Liver (tissue), 9 donors: ENCODE results near the gene PSMD5. TPM values are rescaled to one million over a fixed set of nuclear protein-coding genes. Genes with fewer than 3 reads are reported as not detected.

ENCODE experiments used
- DNase-seq: peaks from one replicate; pipeline ENCODE4 v3.0.0-alpha.2; 2017; ENCODE audit warnings: low spot score
- H3K27ac ChIP-seq, 2 donors: one replicate each; pipeline ENCODE4 v1.7.0; 2013; ENCODE audit warnings: inconsistent platforms in 2 of 2, low read length in 2 of 2, control low read depth in 1 of 2, low read depth in 1 of 2, mild to moderate bottlenecking in 1 of 2
- H3K27me3 ChIP-seq, 4 donors: one replicate each; pipeline versions ENCODE4 v1.6.1 to v1.7.0; 2013; ENCODE audit warnings: low read length in 3 of 4, inconsistent platforms in 1 of 4, mild to moderate bottlenecking in 1 of 4, moderate library complexity in 1 of 4; ENCODE audit not compliant: control insufficient read depth in 4 of 4, insufficient read depth in 4 of 4
- H3K36me3 ChIP-seq, 4 donors: one replicate each; pipeline versions ENCODE4 v1.6.1 to v1.7.0; 2013; ENCODE audit warnings: low read length in 3 of 4, mild to moderate bottlenecking in 3 of 4, low read depth in 1 of 4, moderate library complexity in 1 of 4; ENCODE audit not compliant: control insufficient read depth in 4 of 4, insufficient read depth in 3 of 4
- H3K4me1 ChIP-seq, 4 donors: one replicate each; pipeline versions ENCODE4 v1.6.1 to v1.7.0; 2013; ENCODE audit warnings: low read length in 3 of 4, mild to moderate bottlenecking in 3 of 4, moderate library complexity in 1 of 4; ENCODE audit not compliant: control insufficient read depth in 4 of 4, insufficient read depth in 4 of 4
- H3K4me3 ChIP-seq, 3 donors: one replicate each; pipeline versions ENCODE4 v1.6.1 to v1.7.0; 2013; ENCODE audit warnings: low read length in 3 of 3, control low read depth in 1 of 3, low read depth in 1 of 3, mild to moderate bottlenecking in 1 of 3
- H3K9ac ChIP-seq, 2 donors: one replicate each; pipeline ENCODE4 v1.7.0; 2013; ENCODE audit warnings: low read length in 2 of 2, mild to moderate bottlenecking in 2 of 2, moderate library complexity in 2 of 2, control low read depth in 1 of 2, low read depth in 1 of 2
- H3K9me3 ChIP-seq, 4 donors: one replicate each; pipeline versions ENCODE4 v1.6.1 to v1.7.0; 2013; ENCODE audit warnings: low read length in 3 of 4; ENCODE audit not compliant: control insufficient read depth in 4 of 4
- EGR1 ChIP-seq, 2 donors: IDR thresholded peaks; 2 replicates each; pipeline ENCODE4 v1.6.1; 2016 to 2018; ENCODE audit warnings: antibody characterized with exemption in 2 of 2, low read depth in 2 of 2
- FOXA1 ChIP-seq: IDR thresholded peaks from 2 replicates; pipeline ENCODE4 v1.6.1; 2016; ENCODE audit warnings: antibody characterized with exemption
- FOXA2 ChIP-seq: IDR thresholded peaks from 2 replicates; pipeline ENCODE4 v1.6.1; 2016; ENCODE audit warnings: antibody characterized with exemption
- HNF4A ChIP-seq, 2 donors: conservative IDR thresholded peaks; 2 replicates each; pipeline ENCODE4 v1.6.1; 2016; ENCODE audit warnings: antibody characterized with exemption in 2 of 2, mild to moderate bottlenecking in 2 of 2
- HNF4G ChIP-seq: IDR thresholded peaks from 2 replicates; pipeline ENCODE4 v1.6.1; 2016; ENCODE audit warnings: antibody characterized with exemption
- NR2F2 ChIP-seq: IDR thresholded peaks from 2 replicates; pipeline ENCODE4 v1.6.1; 2016; ENCODE audit warnings: antibody characterized with exemption
- RAD21 ChIP-seq, 2 donors: IDR thresholded peaks; 2 replicates each; pipeline ENCODE4 v1.6.1; 2016; ENCODE audit warnings: antibody characterized with exemption in 2 of 2, mild to moderate bottlenecking in 2 of 2
- RXRA ChIP-seq, 2 donors: IDR thresholded peaks; 2 replicates each; pipeline ENCODE4 v1.6.1; 2017 to 2018; ENCODE audit warnings: antibody characterized with exemption in 2 of 2, mild to moderate bottlenecking in 1 of 2
- SP1 ChIP-seq: IDR thresholded peaks from 2 replicates; pipeline ENCODE4 v1.6.1; 2018; ENCODE audit warnings: antibody characterized with exemption, mild to moderate bottlenecking
- WGBS: extraction: QIAGEN DNeasy Blood & Tissue Kit; methylation state at CpG from one replicate; pipeline ENCODE4 v1.1.7; 2013; 5-methylcytosine and 5-hydroxymethylcytosine counted together
- polyA plus RNA-seq, 2 donors: library from polyadenylated mRNA; stranded (reverse) in 1 of 2; unstranded in 1 of 2; fragments of 200-250 nt in 1 of 2; fragments of >200 nt in 1 of 2; fragmentation: Nextera tagmentation in 1 of 2; extraction: Ambion mirVana in 1 of 2; gene quantifications; one replicate each; pipeline versions ENCODE4 v1.2.1 to v1.2.3, GENCODE V29; 2013 to 2015
- total RNA-seq, 2 donors: library from RNA; depleted of rRNA; stranded (reverse); fragments of >200 nt; gene quantifications; one replicate each; pipeline ENCODE4 v1.2.3, GENCODE V29; 2014
- TF ChIP-seq, protein P1 (sequence below): IDR thresholded peaks from 2 replicates; pipeline ENCODE4 v1.6.1; 2016; ENCODE audit warnings: antibody characterized with exemption
- TF ChIP-seq, protein P2 (sequence below): IDR thresholded peaks from 2 replicates; pipeline ENCODE4 v1.6.1; 2016; ENCODE audit warnings: antibody characterized with exemption
- TF ChIP-seq, protein P3 (sequence below): fragments of 150-350 bp; IDR thresholded peaks from 2 replicates; pipeline ENCODE4 v1.5.1; 2017; ENCODE audit warnings: improper control_type of control experiment, low read depth, low read length; ENCODE audit not compliant: missing input control
- TF ChIP-seq, protein P4 (sequence below): IDR thresholded peaks from 2 replicates; pipeline ENCODE4 v1.6.1; 2016; ENCODE audit warnings: antibody characterized with exemption
- TF ChIP-seq, protein P5 (sequence below): IDR thresholded peaks from 2 replicates; pipeline ENCODE4 v1.6.1; 2016; ENCODE audit warnings: antibody characterized with exemption, mild to moderate bottlenecking
- donor health status: healthy.
- donor health status: healthy.
- donor health status: healthy.
- donor health status: healthy.
- donor health status: healthy.

Gene PSMD5
- total and polyA plus RNA-seq, 4 donors, result 10.9 to 19.1 (median 16.0) TPM

DNA sequence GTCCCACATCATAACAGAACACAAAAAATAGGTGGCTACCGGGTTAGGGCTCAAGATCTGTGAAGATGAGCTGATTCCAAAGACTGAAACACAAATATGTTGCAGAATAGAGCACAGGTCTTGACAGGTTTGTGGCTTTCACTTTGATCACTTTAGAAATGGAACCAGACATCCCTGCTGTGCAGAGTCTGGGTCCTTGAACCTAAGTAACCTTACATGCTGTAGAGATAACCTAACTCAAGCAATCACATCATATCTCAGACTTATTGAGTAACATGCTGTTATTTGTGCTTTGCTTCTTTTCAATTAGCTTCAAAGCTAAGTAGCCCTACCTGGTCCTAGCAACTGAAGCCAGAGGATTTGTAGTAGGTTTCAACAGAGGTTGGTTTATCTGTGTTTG lies 73.8 kb downstream of the PSMD5 start:
- WGBS, result 72% methylated on average over 1 of the region's 1 CpG
- Histone ChIP-seq H3K4me1 (peaks cover 0 to 3% (median 0%) of the 10 kb centered on the region in 4 donors), H3K27me3 (no peaks in the 10 kb centered on the region), H3K4me3 (no peak overlapping the region), H3K36me3 (peaks cover 4 to 45% (median 36%) of the 10 kb centered on the region in 4 donors), H3K9ac (no peak overlapping the region), H3K9me3 (no peaks in the 10 kb centered on the region), H3K27ac (no peak overlapping the region)
- no peak for DNase-seq
- TF ChIP-seq, protein P1, sequence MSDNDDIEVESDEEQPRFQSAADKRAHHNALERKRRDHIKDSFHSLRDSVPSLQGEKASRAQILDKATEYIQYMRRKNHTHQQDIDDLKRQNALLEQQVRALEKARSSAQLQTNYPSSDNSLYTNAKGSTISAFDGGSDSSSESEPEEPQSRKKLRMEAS, result no peak
- TF ChIP-seq, protein P2, sequence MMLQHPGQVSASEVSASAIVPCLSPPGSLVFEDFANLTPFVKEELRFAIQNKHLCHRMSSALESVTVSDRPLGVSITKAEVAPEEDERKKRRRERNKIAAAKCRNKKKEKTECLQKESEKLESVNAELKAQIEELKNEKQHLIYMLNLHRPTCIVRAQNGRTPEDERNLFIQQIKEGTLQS, result no peak
- TF ChIP-seq HNF4A (conservative IDR thresholded peaks at IDR 0.05), result no peak
- TF ChIP-seq, protein P3, sequence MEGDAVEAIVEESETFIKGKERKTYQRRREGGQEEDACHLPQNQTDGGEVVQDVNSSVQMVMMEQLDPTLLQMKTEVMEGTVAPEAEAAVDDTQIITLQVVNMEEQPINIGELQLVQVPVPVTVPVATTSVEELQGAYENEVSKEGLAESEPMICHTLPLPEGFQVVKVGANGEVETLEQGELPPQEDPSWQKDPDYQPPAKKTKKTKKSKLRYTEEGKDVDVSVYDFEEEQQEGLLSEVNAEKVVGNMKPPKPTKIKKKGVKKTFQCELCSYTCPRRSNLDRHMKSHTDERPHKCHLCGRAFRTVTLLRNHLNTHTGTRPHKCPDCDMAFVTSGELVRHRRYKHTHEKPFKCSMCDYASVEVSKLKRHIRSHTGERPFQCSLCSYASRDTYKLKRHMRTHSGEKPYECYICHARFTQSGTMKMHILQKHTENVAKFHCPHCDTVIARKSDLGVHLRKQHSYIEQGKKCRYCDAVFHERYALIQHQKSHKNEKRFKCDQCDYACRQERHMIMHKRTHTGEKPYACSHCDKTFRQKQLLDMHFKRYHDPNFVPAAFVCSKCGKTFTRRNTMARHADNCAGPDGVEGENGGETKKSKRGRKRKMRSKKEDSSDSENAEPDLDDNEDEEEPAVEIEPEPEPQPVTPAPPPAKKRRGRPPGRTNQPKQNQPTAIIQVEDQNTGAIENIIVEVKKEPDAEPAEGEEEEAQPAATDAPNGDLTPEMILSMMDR, result no peak
- no peak for TF ChIP-seq RXRA (IDR thresholded peaks at IDR 0.05)

DNA sequence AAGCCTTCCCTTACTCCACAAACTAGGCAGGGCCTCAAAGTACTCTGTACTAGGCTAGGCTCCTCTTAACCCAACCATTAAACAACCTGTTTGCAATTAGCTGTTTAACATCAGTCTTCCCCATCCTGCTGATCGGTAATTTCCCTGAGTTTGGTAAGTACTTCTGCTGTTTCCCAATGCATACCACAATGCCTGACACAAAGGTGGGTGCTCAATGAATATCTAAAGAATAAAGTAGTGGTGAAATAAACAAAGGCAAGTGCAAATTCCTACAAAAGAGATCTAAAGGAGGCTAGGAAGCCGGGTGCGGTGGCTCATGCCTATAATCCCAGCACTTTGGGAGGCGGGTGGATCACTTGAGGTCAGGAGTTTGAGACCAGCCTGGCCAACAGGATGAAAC lies 74.5 kb downstream of the PSMD5 start:
- TF ChIP-seq, protein P3, result no peak
- TF ChIP-seq EGR1 (IDR thresholded peaks at IDR 0.05; ENCODE audit: low read depth in 2 of 2), result no peak
- no peak for TF ChIP-seq FOXA2
- no peak for TF ChIP-seq SP1
- Histone ChIP-seq H3K27ac (no peak overlapping the region), H3K27me3 (no peaks in the 10 kb centered on the region), H3K9me3 (no peaks in the 10 kb centered on the region), H3K4me1 (no peaks in the 10 kb centered on the region), H3K36me3 (peaks cover 8 to 50% (median 40%) of the 10 kb centered on the region in 4 donors), H3K4me3 (no peak overlapping the region), H3K9ac (no peak overlapping the region)
- no peak for DNase-seq
- WGBS, result 97% methylated on average over 4 of the region's 4 CpGs

DNA sequence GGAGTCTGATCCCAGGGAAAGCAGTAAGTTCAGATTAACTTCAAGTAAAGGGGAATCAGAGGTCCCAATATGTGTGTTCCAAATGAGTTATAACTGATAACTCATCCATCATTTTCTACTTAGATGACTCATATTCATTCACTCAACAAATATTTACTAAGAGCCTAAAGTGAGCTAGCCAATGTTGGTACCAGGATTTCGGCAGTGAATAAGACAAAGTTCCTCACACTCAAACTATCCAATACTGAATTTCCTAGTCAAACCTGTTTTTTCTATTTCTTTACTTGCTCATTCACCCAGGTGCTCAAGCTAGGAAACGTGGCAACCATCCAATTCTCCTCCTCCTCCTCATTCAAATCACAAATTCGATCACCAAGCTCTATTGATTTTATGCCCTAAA lies 75.3 kb downstream of the PSMD5 start:
- H3K27me3 ChIP-seq, result no peaks in the 10 kb centered on the region
- H3K4me3 ChIP-seq, result no peak overlapping the region
- H3K9me3 ChIP-seq, result no peaks in the 10 kb centered on the region
- no peak overlapping the region for H3K9ac ChIP-seq
- no peak for DNase-seq
- H3K27ac ChIP-seq, result no peak overlapping the region
- H3K36me3 ChIP-seq, result peaks cover 8 to 54% (median 44%) of the 10 kb centered on the region in 4 donors
- 86% methylated on average over 3 of the region's 3 CpGs for WGBS
- no peaks in the 10 kb centered on the region for H3K4me1 ChIP-seq
- TF ChIP-seq NR2F2 (no peak), FOXA2 (no peak), HNF4G (no peak), RAD21 (IDR thresholded peaks at IDR 0.05) (no peak), EGR1 (IDR thresholded peaks at IDR 0.05; ENCODE audit: low read depth in 2 of 2) (no peak), RXRA (IDR thresholded peaks at IDR 0.05) (no peak), FOXA1 (no peak)
- TF ChIP-seq, protein P3, result no peak
- TF ChIP-seq, protein P4, sequence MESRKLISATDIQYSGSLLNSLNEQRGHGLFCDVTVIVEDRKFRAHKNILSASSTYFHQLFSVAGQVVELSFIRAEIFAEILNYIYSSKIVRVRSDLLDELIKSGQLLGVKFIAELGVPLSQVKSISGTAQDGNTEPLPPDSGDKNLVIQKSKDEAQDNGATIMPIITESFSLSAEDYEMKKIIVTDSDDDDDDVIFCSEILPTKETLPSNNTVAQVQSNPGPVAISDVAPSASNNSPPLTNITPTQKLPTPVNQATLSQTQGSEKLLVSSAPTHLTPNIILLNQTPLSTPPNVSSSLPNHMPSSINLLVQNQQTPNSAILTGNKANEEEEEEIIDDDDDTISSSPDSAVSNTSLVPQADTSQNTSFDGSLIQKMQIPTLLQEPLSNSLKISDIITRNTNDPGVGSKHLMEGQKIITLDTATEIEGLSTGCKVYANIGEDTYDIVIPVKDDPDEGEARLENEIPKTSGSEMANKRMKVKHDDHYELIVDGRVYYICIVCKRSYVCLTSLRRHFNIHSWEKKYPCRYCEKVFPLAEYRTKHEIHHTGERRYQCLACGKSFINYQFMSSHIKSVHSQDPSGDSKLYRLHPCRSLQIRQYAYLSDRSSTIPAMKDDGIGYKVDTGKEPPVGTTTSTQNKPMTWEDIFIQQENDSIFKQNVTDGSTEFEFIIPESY, result no peak
- TF ChIP-seq, protein P1, result no peak
- TF ChIP-seq, protein P5, sequence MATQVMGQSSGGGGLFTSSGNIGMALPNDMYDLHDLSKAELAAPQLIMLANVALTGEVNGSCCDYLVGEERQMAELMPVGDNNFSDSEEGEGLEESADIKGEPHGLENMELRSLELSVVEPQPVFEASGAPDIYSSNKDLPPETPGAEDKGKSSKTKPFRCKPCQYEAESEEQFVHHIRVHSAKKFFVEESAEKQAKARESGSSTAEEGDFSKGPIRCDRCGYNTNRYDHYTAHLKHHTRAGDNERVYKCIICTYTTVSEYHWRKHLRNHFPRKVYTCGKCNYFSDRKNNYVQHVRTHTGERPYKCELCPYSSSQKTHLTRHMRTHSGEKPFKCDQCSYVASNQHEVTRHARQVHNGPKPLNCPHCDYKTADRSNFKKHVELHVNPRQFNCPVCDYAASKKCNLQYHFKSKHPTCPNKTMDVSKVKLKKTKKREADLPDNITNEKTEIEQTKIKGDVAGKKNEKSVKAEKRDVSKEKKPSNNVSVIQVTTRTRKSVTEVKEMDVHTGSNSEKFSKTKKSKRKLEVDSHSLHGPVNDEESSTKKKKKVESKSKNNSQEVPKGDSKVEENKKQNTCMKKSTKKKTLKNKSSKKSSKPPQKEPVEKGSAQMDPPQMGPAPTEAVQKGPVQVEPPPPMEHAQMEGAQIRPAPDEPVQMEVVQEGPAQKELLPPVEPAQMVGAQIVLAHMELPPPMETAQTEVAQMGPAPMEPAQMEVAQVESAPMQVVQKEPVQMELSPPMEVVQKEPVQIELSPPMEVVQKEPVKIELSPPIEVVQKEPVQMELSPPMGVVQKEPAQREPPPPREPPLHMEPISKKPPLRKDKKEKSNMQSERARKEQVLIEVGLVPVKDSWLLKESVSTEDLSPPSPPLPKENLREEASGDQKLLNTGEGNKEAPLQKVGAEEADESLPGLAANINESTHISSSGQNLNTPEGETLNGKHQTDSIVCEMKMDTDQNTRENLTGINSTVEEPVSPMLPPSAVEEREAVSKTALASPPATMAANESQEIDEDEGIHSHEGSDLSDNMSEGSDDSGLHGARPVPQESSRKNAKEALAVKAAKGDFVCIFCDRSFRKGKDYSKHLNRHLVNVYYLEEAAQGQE, result no peak
